GM18519 (cell line): Measurements from ENCODE around the gene AKAP13.
A peak's percentile ranks its signal among the peaks of the same experiment; 100 is the strongest.

Experiments
- ATAC-seq: cut with Tn5 transposase; IDR thresholded peaks from one replicate; pipeline ENCODE4 v1.9.1; 2021; ENCODE audit warnings: mild to moderate bottlenecking, moderate library complexity; ENCODE audit not compliant: unreplicated experiment, low FRiP score

Gene AKAP13

GRCh38 chr15:85404918-85405866 is 24.8 kb downstream of the AKAP13 start:
- ATAC-seq = no peak

- no peak for ATAC-seq
These were observed 26.5 kb downstream of the AKAP13 start for GRCh38 chr15:85406916-85407315.

- ATAC-seq = no peak
These were observed 27.2 kb downstream of the AKAP13 start for GRCh38 chr15:85407421-85408269.

- ATAC-seq = no peak
These were observed 27.9 kb downstream of the AKAP13 start for GRCh38 chr15:85408270-85408746.

GRCh38 chr15:85412066-85412465 is 31.7 kb downstream of the AKAP13 start:
- no peak for ATAC-seq

- ATAC-seq = peak; percentile 94
These were observed 32.8 kb downstream of the AKAP13 start for GRCh38 chr15:85412956-85413854.

- no peak for ATAC-seq
These were observed 33.6 kb downstream of the AKAP13 start for GRCh38 chr15:85414037-85414436.

- ATAC-seq = no peak
These were observed 34.1 kb downstream of the AKAP13 start for GRCh38 chr15:85414495-85414894.

GRCh38 chr15:85414991-85415390 is 34.6 kb downstream of the AKAP13 start:
- no peak for ATAC-seq

GRCh38 chr15:85415783-85416182 is 35.4 kb downstream of the AKAP13 start:
- ATAC-seq = no peak

- no peak for ATAC-seq
These were observed 36.9 kb downstream of the AKAP13 start for GRCh38 chr15:85417276-85417675.

- no peak for ATAC-seq
These were observed 38.8 kb downstream of the AKAP13 start for GRCh38 chr15:85419161-85419560.

- no peak for ATAC-seq
These were observed 40.9 kb downstream of the AKAP13 start for GRCh38 chr15:85421116-85421925.

- no peak for ATAC-seq
These were observed 42.2 kb downstream of the AKAP13 start for GRCh38 chr15:85422607-85423006.

- ATAC-seq = no peak
These were observed 42.9 kb downstream of the AKAP13 start for GRCh38 chr15:85423256-85423655.

GRCh38 chr15:85424154-85424553 is 43.8 kb downstream of the AKAP13 start:
- ATAC-seq = no peak

GRCh38 chr15:85426481-85426880 is 46.1 kb downstream of the AKAP13 start:
- no peak for ATAC-seq

- ATAC-seq = no peak
These were observed 47.1 kb downstream of the AKAP13 start for GRCh38 chr15:85427286-85428028.

- no peak for ATAC-seq
These were observed 49.1 kb downstream of the AKAP13 start for GRCh38 chr15:85429522-85429921.
